H54 (cell line): ENCODE data around the gene EIF3I.

Source experiments
- DNase-seq: peaks from one replicate; pipeline ENCODE4 v3.0.0; 2011; ENCODE audit warnings: low spot score, mixed read lengths; ENCODE audit not compliant: insufficient read length
- FAIRE-seq: peaks from 3 replicates; lab custom pipeline; 2011; peaks lifted over from hg19 to GRCh38; lab: Jason Lieb, UNC
- POLR2A ChIP-seq: IDR thresholded peaks from 2 replicates; pipeline ENCODE4 v1.6.1; 2011; ENCODE audit warnings: low read depth, mild to moderate bottlenecking, low read length

The EIF3I gene

DNA sequence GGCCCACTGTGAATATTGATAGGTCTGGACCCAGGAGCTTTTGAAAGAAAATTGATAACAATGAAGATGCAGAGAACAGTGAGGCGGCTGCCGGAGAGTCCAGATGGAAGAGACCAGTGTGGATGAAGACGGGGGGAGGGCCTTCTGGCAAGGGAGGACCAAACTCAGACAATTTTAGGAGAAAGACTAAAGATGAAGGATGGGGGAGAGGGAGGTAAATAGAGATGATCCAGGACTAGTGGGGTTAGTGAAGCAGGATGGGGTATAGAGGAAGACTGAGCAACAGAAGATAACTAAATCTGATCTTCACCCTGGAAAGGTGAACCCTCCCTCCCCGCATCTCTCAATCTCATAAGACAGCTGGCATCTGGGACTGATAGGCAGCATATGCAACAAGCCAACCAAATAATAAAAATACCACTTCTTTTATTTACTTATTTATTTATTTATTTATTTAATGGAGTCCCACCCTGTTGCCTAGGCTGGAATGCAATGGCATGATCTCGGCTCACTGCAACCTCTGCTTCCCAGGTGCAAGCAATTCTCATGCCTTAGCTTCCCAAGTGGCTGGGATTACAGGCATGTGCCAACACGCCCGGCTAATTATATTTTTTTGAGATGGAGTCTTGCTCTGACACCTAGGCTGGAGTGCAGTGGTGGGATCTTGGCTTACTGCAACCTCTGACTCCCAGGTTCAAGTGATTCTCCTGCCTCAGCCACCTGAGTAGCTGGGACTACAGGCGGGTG is 10.5 kb downstream of the EIF3I start:
- FAIRE-seq: no peak
- no peak for TF ChIP-seq POLR2A
- no peak for DNase-seq

- FAIRE-seq (no peak), DNase-seq (no peak)
- TF ChIP-seq POLR2A: no peak
Observed at GRCh38 chr1:32234792-32235191, 12.6 kb downstream of the EIF3I start.

- DNase-seq (no peak), FAIRE-seq (no peak)
- TF ChIP-seq POLR2A: no peak
Observed at GRCh38 chr1:32239337-32239736, 17.1 kb downstream of the EIF3I start.

DNA sequence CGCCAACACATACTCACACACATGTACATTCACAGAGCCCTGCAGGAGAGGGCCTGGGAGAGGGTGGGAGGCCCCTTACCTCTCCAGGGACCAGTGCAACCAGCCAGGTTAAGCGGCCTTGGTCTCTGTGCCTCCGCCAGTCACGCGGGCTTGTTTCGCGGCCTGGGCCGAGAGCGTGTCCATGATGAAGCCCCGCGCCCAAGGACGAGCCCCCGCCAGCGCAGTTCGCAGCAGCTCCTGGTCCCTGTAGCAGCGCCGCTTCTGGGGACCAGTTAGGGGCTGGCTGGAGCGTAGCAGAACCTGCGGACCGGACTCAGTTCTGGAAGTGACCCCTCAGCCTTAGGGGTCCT is 17.6 kb downstream of the EIF3I start:
- DNase-seq (no peak), FAIRE-seq (no peak)
- TF ChIP-seq POLR2A: no peak

- DNase-seq (no peak), FAIRE-seq (no peak)
- TF ChIP-seq POLR2A: no peak
Observed at GRCh38 chr1:32240140-32240951, 18.1 kb downstream of the EIF3I start.

GRCh38 chr1:32241001-32241763 is 19.0 kb downstream of the EIF3I start:
- FAIRE-seq (no peak), DNase-seq (no peak)
- no peak for TF ChIP-seq POLR2A

DNA sequence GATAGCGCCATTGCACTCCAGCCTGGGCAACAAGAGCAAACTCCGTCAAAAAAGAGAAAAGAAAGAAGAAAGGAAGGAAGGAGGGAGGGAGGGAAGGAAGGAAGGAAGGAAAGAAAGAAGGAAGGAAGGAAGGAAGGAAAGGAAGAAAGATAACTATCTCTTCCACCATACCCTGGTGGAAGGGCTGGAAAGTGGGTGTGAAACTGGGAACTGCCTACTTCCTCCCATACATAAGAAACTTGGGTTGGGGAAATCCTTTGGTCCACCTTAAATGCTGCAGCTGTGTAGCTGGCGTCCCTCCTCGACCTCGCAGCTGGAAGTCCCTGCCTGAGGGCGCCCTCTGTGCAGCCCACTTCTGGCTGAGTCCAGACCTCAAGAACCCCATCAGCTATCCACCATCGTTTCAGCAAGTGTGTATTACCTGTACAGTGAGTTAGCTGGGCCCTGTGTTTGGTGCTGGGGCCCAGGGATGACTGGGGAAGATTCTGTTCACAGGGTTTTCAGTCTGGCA is 20.2 kb downstream of the EIF3I start:
- DNase-seq (no peak), FAIRE-seq (no peak)
- no peak for TF ChIP-seq POLR2A

GRCh38 chr1:32246888-32247273 is 24.7 kb downstream of the EIF3I start, which contains the start of gene FAM167B:
TSS of gene FAM167B (plus strand) at chr1:32247222. CDS start at chr1:32247422, 200 bp downstream.
- DNase-seq: no peak
- no peak for TF ChIP-seq POLR2A
- FAIRE-seq: no peak

DNA sequence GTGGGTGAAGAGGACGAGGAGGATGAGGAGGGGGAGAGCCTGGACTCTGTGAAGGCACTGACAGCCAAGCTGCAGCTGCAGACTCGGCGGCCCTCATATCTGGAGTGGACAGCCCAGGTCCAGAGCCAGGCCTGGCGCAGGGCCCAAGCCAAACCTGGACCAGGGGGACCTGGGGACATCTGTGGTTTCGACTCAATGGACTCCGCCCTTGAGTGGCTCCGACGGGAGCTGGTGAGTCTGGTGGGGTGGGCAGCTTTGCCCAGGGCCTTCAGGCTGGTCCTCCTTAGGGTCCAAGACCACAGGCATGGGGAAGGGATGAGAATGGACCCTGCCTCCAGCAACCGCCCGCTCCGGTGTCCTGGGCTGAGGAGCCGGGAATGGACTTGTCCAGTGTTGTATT is 25.2 kb downstream of the EIF3I start:
- no peak for TF ChIP-seq POLR2A
- DNase-seq (no peak), FAIRE-seq (no peak)

GRCh38 chr1:32247983-32248889 is 26.0 kb downstream of the EIF3I start:
- no peak for DNase-seq
- no peak for FAIRE-seq

DNA sequence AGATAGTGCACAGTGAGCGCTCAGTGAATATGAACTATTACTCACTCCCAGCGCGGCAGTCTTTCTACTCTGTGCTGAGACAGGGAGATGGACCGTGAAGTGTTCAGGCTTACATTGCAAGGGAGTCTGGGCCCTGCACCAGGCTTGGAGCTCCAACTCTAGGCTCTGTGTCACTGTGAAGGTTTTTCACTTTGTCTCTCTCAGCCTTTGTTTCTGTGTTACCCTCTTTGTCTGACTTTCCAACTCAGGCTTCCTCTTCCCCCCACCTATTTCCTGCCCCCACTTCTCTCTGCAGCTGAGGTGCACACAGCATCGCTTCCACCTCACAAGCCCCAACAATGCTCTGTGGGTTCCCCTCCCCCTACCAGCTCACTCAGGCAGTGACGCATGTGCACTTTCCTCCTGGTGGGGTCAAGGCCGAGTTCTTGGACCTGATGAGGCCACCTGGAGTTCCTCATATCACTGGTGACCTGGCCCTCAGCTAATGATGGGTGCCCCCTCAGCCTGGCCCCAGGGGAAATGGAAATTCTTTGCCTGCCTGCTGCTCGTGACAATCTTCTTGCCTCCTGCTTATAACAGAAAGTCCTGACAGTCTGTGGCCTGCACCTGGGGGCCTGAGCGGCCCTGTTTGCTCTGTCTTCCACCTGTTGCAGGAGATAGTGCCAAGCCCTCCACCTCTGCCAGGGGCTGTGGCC is 27.8 kb downstream of the EIF3I start:
- FAIRE-seq (no peak), DNase-seq (no peak)
- TF ChIP-seq POLR2A: no peak

More at GRCh38 chr1:32247983-32248889, 26.0 kb downstream of the EIF3I start:
- TF ChIP-seq POLR2A: no peak
